OCI-LY3 (cell line): ENCODE results near the gene CNBD2.
"Not testable (repeated sequence)": the region's sequence is repeated elsewhere in the genome, so short reads cannot be mapped to it uniquely, and the experiment has no call there.

ENCODE experiments used
- H2AFZ ChIP-seq: fragments of 200-600, 300-600 bp; shearing (Covaris generic); 2 replicates; pipeline ENCODE4 v1.6.0; 2014; ENCODE audit warnings: antibody characterized with exemption, low read depth, low read length
- H3K27ac ChIP-seq: fragments of 200-600, 300-600 bp; sonication (generic); 2 replicates; pipeline ENCODE4 v1.5.1; 2014; ENCODE audit warnings: mild to moderate bottlenecking, low read length, moderate library complexity, mixed read lengths
- H3K27me3 ChIP-seq: fragments of 200-600, 300-600 bp; sonication (generic); 2 replicates; pipeline ENCODE4 v1.6.1; 2014; ENCODE audit warnings: low read depth, low read length, mixed read lengths
- H3K36me3 ChIP-seq: fragments of 200-600, 300-600 bp; sonication (generic); replicated peaks from 2 replicates; pipeline ENCODE3; 2014; ENCODE audit warnings: low read depth, low read length, mixed read lengths
- H3K4me1 ChIP-seq: fragments of 300-600, 200-600 bp; sonication (generic); 2 replicates; pipeline ENCODE4 v1.6.1; 2014; ENCODE audit warnings: low read length, mixed read lengths
- H3K4me2 ChIP-seq: fragments of 200-600, 300-600 bp; sonication (generic); 2 replicates; pipeline ENCODE4 v1.6.1; 2014; ENCODE audit warnings: low read length, mixed read lengths
- H3K4me3 ChIP-seq: fragments of 300-600, 200-600 bp; sonication (generic); 2 replicates; pipeline ENCODE4 v1.5.1; 2014; ENCODE audit warnings: antibody characterized with exemption, mild to moderate bottlenecking, low read length, moderate library complexity
- H3K79me2 ChIP-seq: fragments of 300-600, 200-600 bp; shearing (Covaris generic); 2 replicates; pipeline ENCODE4 v1.6.1; 2014; ENCODE audit warnings: mild to moderate bottlenecking, low read length, mixed read lengths
- H3K9ac ChIP-seq: fragments of 300-600, 200-600 bp; shearing (Covaris generic); 2 replicates; pipeline ENCODE4 v1.6.0; 2014; ENCODE audit warnings: mild to moderate bottlenecking, low read length, moderate library complexity
- H3K9me3 ChIP-seq: fragments of 200-600, 300-600 bp; shearing (Covaris generic); 2 replicates; pipeline ENCODE4 v1.6.1; 2014; ENCODE audit warnings: low read length, mixed read lengths; ENCODE audit not compliant: insufficient read depth
- H4K20me1 ChIP-seq: fragments of 200-600, 300-600 bp; sonication (generic); 2 replicates; pipeline ENCODE4 v1.6.1; 2016; ENCODE audit warnings: low read length, mixed read lengths; ENCODE audit not compliant: insufficient read depth
- CTCF ChIP-seq: fragments of 200-600, 300-600 bp; sonication (generic); IDR thresholded peaks from 2 replicates; pipeline ENCODE4 v1.5.1; 2014; ENCODE audit warnings: antibody characterized with exemption, low read length, low read depth
- EZH2phosphoT487 ChIP-seq: fragments of 200-600 bp; shearing (Covaris generic); IDR thresholded peaks from 2 replicates; pipeline ENCODE4 v1.6.1; 2018; ENCODE audit warnings: antibody characterized with exemption, mixed run types, low read depth

The CNBD2 gene

GRCh38 chr20:36010825-36011224, 42.4 kb downstream of the CNBD2 start:
- Histone ChIP-seq H3K4me1 (no peaks in the 10 kb centered on the region), H3K9me3 (no peaks in the 10 kb centered on the region), H3K4me3 (no peak overlapping the region), H4K20me1 (no peaks in the 10 kb centered on the region), H3K27me3 (no peaks in the 10 kb centered on the region), H3K4me2 (no peak overlapping the region), H2AFZ (no peak overlapping the region), H3K79me2 (no peaks in the 10 kb centered on the region), H3K9ac (no peak overlapping the region), H3K36me3 (no peaks in the 10 kb centered on the region), H3K27ac (no peak overlapping the region)
- TF ChIP-seq EZH2phosphoT487 (no peak), CTCF (no peak)

GRCh38 chr20:36015806-36016403, 47.5 kb downstream of the CNBD2 start:
- no peaks in the 10 kb centered on the region for H3K27me3 ChIP-seq

GRCh38 chr20:36017048-36017951, 48.9 kb downstream of the CNBD2 start:
- TF ChIP-seq EZH2phosphoT487 (no peak), CTCF (no peak)

More at GRCh38 chr20:36015806-36016403, 47.5 kb downstream of the CNBD2 start:
- Histone ChIP-seq H3K4me1 (no peaks in the 10 kb centered on the region), H3K9ac (no peak overlapping the region), H3K27ac (no peak overlapping the region), H3K4me2 (no peak overlapping the region), H3K4me3 (no peak overlapping the region), H3K9me3 (no peaks in the 10 kb centered on the region), H4K20me1 (no peaks in the 10 kb centered on the region), H2AFZ (no peak overlapping the region), H3K36me3 (no peaks in the 10 kb centered on the region), H3K79me2 (no peaks in the 10 kb centered on the region)
- TF ChIP-seq CTCF (no peak), EZH2phosphoT487 (no peak)

GRCh38 chr20:36018208-36018988, 50.0 kb downstream of the CNBD2 start:
- Histone ChIP-seq H3K4me1 (no peaks in the 10 kb centered on the region), H4K20me1 (no peaks in the 10 kb centered on the region), H3K9me3 (no peaks in the 10 kb centered on the region), H3K4me2 (no peak overlapping the region), H3K27me3 (no peaks in the 10 kb centered on the region), H3K27ac (no peak overlapping the region), H2AFZ (no peak overlapping the region), H3K4me3 (no peak overlapping the region), H3K9ac (no peak overlapping the region), H3K36me3 (no peaks in the 10 kb centered on the region), H3K79me2 (no peaks in the 10 kb centered on the region)
- TF ChIP-seq EZH2phosphoT487 (no peak), CTCF (no peak)

More at GRCh38 chr20:36017048-36017951, 48.9 kb downstream of the CNBD2 start:
- H2AFZ ChIP-seq, result no peak overlapping the region
- H3K79me2 ChIP-seq, result no peaks in the 10 kb centered on the region
- H4K20me1 ChIP-seq, result no peaks in the 10 kb centered on the region
- no peaks in the 10 kb centered on the region for H3K4me1 ChIP-seq
- no peak overlapping the region for H3K4me2 ChIP-seq
- no peak overlapping the region for H3K9ac ChIP-seq
- H3K4me3 ChIP-seq, result no peak overlapping the region
- no peaks in the 10 kb centered on the region for H3K9me3 ChIP-seq
- H3K36me3 ChIP-seq, result no peaks in the 10 kb centered on the region
- no peak overlapping the region for H3K27ac ChIP-seq
- no peaks in the 10 kb centered on the region for H3K27me3 ChIP-seq

- H3K4me2 ChIP-seq, H3K9ac ChIP-seq, H2AFZ ChIP-seq, H3K4me1 ChIP-seq, H4K20me1 ChIP-seq, H3K4me3 ChIP-seq, H3K9me3 ChIP-seq, H3K27ac ChIP-seq, H3K79me2 ChIP-seq, H3K36me3 ChIP-seq: not testable (repeated sequence)
- peaks cover 13% of the 10 kb centered on the region; the same call in 1 of the 2 replicates for H3K27me3 ChIP-seq
These were observed 57.7 kb downstream of the CNBD2 start for GRCh38 chr20:36026131-36026530.
